Measurements from ENCODE around the gene NOVA2. TPM values are rescaled to one million over a fixed set of nuclear protein-coding genes. Genes with fewer than 3 reads are reported as not detected.
A peak's percentile ranks its signal among the peaks of the same experiment; 100 is the strongest.

The NOVA2 gene, protein sequence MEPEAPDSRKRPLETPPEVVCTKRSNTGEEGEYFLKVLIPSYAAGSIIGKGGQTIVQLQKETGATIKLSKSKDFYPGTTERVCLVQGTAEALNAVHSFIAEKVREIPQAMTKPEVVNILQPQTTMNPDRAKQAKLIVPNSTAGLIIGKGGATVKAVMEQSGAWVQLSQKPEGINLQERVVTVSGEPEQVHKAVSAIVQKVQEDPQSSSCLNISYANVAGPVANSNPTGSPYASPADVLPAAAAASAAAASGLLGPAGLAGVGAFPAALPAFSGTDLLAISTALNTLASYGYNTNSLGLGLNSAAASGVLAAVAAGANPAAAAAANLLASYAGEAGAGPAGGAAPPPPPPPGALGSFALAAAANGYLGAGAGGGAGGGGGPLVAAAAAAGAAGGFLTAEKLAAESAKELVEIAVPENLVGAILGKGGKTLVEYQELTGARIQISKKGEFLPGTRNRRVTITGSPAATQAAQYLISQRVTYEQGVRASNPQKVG
- total RNA-seq (2014; rRNA removed; shearing (Covaris generic)), result not detected in 2 replicates

- no peak within 1 kb of the TSS for H3K27ac ChIP-seq
- no peaks in the 10 kb centered on the region for H3K36me3 ChIP-seq
- no peaks in the 10 kb centered on the region for H3K9me3 ChIP-seq (replicated peaks)
- peaks cover 4% of the 10 kb centered on the region for H3K4me1 ChIP-seq (replicated peaks)
- DNase-seq (ENCODE audit: low read depth in 1 of 2, low spot score in 2 of 2), result peak; percentile 46 to 78
- peaks cover 62% of the 10 kb centered on the region for H3K27me3 ChIP-seq (replicated peaks)
- H3K4me3 ChIP-seq, result no peak within 1 kb of the TSS
Observed at GRCh38 chr19:45973553-45974338, at the start of gene NOVA2. TSS of gene NOVA2 (minus strand) at chr19:45973865. CDS start at chr19:45973351, 514 bp downstream.

DNA sequence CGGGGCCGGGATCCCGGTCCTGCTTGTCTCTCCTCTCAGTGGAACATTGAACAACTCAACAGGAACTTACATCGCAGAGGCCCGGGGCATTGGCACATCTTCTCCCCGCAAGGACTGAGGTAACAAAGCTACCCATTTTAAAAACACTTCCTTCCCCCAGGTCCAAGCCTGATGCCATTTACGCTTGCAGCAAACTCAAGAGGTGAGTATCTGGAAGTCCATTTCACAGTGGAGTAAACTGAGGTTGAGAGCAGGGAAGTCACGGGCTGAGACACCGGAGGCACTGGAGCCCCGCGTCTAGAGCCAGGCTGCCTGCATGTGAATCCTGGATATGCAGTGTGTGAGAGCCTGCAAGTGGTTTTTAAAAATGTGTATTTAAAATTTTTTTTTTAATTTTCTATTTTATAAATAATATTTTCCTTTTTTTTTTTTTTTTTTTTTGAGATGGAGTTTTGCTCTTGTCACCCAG lies 49.7 kb upstream of the NOVA2 start:
- Histone ChIP-seq H3K4me3 (no peak overlapping the region), H3K36me3 (no peaks in the 10 kb centered on the region), H3K27ac (no peak overlapping the region), H3K4me1 (replicated peaks) (no peaks in the 10 kb centered on the region), H3K9me3 (replicated peaks) (no peaks in the 10 kb centered on the region), H3K27me3 (replicated peaks) (no peaks in the 10 kb centered on the region)
- DNase-seq (ENCODE audit: low read depth in 1 of 2, low spot score in 2 of 2), result no peak

DNA sequence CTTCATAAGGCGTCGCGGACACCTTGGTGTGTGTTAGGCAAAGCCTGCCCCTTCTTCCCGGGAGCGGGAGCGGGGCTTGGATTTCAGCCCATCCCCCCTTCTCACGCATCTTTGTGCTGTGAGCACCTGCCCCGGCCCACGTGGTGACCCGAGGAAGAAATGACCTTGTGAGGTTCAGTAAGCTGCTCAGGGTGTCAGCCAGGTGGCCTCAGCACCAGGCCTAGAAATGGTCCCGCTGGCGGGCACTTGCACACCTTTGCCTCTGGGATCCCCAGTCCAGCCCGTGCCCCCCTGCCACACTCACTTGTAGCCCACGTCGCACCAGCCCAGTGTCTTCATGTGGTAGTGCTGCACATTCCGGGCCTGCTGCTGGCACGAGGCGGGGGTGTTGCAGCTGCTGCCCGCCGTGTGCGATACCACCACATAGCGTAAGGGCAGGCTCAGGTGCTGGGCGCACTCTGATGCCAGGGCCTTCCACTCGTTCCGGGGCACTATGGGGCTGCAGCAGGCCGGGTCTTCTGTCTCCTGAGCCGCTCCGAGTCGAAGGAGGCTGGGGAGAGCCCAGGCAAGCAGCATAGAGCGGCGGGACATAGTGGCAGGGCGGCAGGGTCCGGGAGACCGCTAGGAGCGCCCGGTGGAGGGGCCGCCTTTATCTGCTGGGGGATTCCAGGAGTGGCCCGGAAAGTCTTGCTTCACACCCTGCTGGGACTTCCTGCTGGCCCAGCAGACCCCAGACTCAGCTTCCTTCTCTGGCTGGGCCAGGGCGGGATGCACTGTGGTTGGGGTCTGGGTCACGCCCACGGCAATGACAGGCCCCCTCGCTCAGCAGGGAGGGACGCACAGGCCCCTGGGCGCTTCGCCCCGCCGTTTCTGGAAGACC lies 49.0 kb upstream of the NOVA2 start, which contains the start of gene PGLYRP1:
Gene PGLYRP1 (minus strand): TSS at position 623 of the 880 bp plus-strand sequence. CDS start 32 bp downstream, at position 591.
- Histone ChIP-seq H3K27ac (no peak within 1 kb of the TSS), H3K4me1 (replicated peaks) (no peaks in the 10 kb centered on the region), H3K4me3 (no peak within 1 kb of the TSS), H3K36me3 (no peaks in the 10 kb centered on the region), H3K9me3 (replicated peaks) (no peaks in the 10 kb centered on the region), H3K27me3 (replicated peaks) (no peaks in the 10 kb centered on the region)
- DNase-seq (ENCODE audit: low read depth in 1 of 2, low spot score in 2 of 2), result no peak

DNA sequence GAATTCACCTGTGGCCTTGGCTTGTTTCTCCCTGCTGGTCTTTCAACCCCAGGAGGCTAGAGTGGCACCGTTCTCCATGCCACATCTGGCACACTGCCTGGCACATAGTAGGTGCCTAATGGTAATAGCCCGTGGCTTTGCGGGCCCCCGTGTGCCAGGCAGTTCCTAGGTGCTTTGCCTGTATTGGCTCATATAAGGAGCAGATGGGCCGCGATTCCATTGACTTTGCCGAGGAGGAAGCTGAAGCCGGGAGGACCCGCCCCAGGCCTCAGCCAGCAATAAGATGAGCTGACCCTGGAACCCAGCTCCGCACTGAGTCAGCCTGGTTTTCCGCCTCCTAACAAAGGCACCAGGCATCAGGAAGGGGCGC lies 48.4 kb upstream of the NOVA2 start:
- Histone ChIP-seq H3K36me3 (no peaks in the 10 kb centered on the region), H3K27me3 (replicated peaks) (no peaks in the 10 kb centered on the region), H3K27ac (no peak overlapping the region), H3K4me1 (replicated peaks) (no peaks in the 10 kb centered on the region), H3K4me3 (no peak overlapping the region), H3K9me3 (replicated peaks) (no peaks in the 10 kb centered on the region)
- DNase-seq (ENCODE audit: low read depth in 1 of 2, low spot score in 2 of 2), result no peak

GRCh38 chr19:46021531-46022041 lies 47.9 kb upstream of the NOVA2 start:
- H3K4me1 ChIP-seq (replicated peaks), result peaks cover under 1% of the 10 kb centered on the region; the same call in 1 of the 2 replicates
- no peaks in the 10 kb centered on the region for H3K36me3 ChIP-seq
- H3K27ac ChIP-seq, result no peak overlapping the region
- H3K4me3 ChIP-seq, result no peak overlapping the region
- H3K27me3 ChIP-seq (replicated peaks), result no peaks in the 10 kb centered on the region
- no peaks in the 10 kb centered on the region for H3K9me3 ChIP-seq (replicated peaks)
- DNase-seq (ENCODE audit: low read depth in 1 of 2, low spot score in 2 of 2), result no peak

DNA sequence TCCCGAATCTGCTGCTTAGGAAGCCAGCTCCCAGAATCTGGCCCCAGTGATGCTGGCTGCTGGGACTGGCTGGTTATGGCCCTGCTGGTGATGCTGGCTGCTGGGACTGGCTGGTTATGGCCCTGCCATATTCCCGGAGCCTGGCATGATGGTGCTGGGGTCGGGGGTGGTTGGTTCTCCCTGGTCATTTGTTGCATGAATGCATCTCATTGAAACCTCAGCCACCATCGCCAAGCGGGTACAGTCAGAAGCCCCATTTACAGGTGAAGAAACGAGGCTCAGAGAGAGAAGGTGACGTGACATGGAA lies 47.1 kb upstream of the NOVA2 start:
- H3K4me1 ChIP-seq (replicated peaks), result peaks cover 5% of the 10 kb centered on the region
- H3K9me3 ChIP-seq (replicated peaks), result no peaks in the 10 kb centered on the region
- DNase-seq (ENCODE audit: low read depth in 1 of 2, low spot score in 2 of 2), result no peak
- no peaks in the 10 kb centered on the region for H3K27me3 ChIP-seq (replicated peaks)
- H3K27ac ChIP-seq, result no peak overlapping the region
- peaks cover 3% of the 10 kb centered on the region; the same call in 1 of the 2 replicates for H3K36me3 ChIP-seq
- no peak overlapping the region for H3K4me3 ChIP-seq

DNA sequence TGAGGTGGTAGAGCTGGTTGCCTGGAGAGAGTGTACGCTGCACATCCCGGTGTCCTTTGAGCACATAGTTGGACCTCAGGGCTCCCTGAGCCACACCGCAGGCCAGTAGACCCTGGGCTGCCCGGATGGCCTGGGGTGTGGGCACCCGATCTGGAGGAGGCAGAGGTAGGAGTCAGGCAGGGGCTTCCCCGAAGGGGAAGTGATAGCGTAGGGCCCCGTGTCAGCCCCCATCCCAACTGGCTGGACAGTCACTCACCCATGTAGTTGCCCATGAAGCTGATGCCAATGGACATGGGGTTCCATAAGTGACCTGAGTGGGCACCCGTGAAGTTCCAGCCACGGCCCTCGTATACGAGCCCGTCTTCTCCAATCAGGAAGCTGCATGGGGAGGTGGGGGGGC lies 45.6 kb upstream of the NOVA2 start:
- DNase-seq (ENCODE audit: low read depth in 1 of 2, low spot score in 2 of 2), result no peak
- Histone ChIP-seq H3K36me3 (peaks cover 3% of the 10 kb centered on the region; the same call in 1 of the 2 replicates), H3K27me3 (replicated peaks) (no peaks in the 10 kb centered on the region), H3K9me3 (replicated peaks) (no peaks in the 10 kb centered on the region), H3K4me3 (no peak overlapping the region), H3K4me1 (replicated peaks) (peaks cover 5% of the 10 kb centered on the region), H3K27ac (no peak overlapping the region)

GRCh38 chr19:46018729-46019251 lies 45.1 kb upstream of the NOVA2 start:
- H3K9me3 ChIP-seq (replicated peaks), result no peaks in the 10 kb centered on the region
- peaks cover 3% of the 10 kb centered on the region; the same call in 1 of the 2 replicates for H3K36me3 ChIP-seq
- H3K27me3 ChIP-seq (replicated peaks), result no peaks in the 10 kb centered on the region
- no peak for DNase-seq (ENCODE audit: low read depth in 1 of 2, low spot score in 2 of 2)
- peaks cover 5% of the 10 kb centered on the region for H3K4me1 ChIP-seq (replicated peaks)
- H3K4me3 ChIP-seq, result no peak overlapping the region
- H3K27ac ChIP-seq, result no peak overlapping the region

DNA sequence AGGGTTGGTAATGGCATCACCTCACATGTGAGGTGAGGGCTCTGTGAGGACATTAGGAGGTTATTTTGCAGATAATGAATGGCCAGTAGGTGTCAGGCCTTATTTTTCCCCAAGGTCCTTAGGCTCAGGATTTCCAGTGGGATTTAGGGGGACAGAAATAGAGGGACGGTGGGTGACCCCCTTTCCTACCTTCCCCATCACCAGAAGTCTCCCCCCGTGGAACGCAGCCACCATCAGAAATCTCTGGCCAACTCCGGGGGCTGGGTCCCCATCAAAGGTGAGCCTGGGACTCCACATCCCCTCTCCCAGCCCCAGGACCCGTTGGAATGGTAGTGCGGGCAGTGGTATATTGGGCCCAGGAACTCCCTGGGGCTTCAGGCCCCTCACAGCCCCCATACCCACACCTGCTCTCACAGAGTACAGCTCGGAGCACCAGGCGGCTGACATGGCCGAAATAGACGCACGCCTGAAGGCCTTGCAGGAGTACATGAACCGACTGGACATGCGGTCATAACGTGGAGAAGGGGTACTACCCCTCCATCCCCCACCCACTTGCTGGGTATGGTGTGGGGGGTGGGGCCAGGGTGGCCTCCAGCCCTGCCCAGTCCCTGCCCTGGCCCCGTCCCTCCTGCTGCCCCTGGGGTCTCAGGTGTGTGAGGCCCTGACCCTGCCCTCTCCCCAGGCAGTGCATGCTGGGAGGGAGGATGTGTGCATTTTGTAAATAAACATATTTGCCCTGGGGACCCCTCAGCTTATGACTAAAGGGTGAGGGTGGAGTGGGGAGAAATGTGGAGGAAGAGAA lies 44.4 kb upstream of the NOVA2 start:
- Histone ChIP-seq H3K27me3 (replicated peaks) (no peaks in the 10 kb centered on the region), H3K27ac (no peak overlapping the region), H3K9me3 (replicated peaks) (no peaks in the 10 kb centered on the region), H3K36me3 (peaks cover 3% of the 10 kb centered on the region; the same call in 1 of the 2 replicates), H3K4me1 (replicated peaks) (peaks cover 5% of the 10 kb centered on the region), H3K4me3 (no peak overlapping the region)
- no peak for DNase-seq (ENCODE audit: low read depth in 1 of 2, low spot score in 2 of 2)

- no peak overlapping the region for H3K27ac ChIP-seq
- H3K4me1 ChIP-seq (replicated peaks), result peaks cover 5% of the 10 kb centered on the region
- no peak for DNase-seq (ENCODE audit: low read depth in 1 of 2, low spot score in 2 of 2)
- peaks cover 3% of the 10 kb centered on the region; the same call in 1 of the 2 replicates for H3K36me3 ChIP-seq
- H3K4me3 ChIP-seq, result no peak overlapping the region
- no peaks in the 10 kb centered on the region for H3K9me3 ChIP-seq (replicated peaks)
- H3K27me3 ChIP-seq (replicated peaks), result no peaks in the 10 kb centered on the region
Observed at GRCh38 chr19:46017095-46017429, 43.4 kb upstream of the NOVA2 start.

- H3K27me3 ChIP-seq (replicated peaks), result no peaks in the 10 kb centered on the region
- H3K4me3 ChIP-seq, result peak overlapping the region; percentile 35
- peaks cover 5% of the 10 kb centered on the region for H3K4me1 ChIP-seq (replicated peaks)
- peaks cover 3% of the 10 kb centered on the region; the same call in 1 of the 2 replicates for H3K36me3 ChIP-seq
- H3K9me3 ChIP-seq (replicated peaks), result no peaks in the 10 kb centered on the region
- peak; percentile 59 to 77 for DNase-seq (ENCODE audit: low read depth in 1 of 2, low spot score in 2 of 2)
- H3K27ac ChIP-seq, result no peak overlapping the region
Observed at GRCh38 chr19:46016426-46017094, 42.9 kb upstream of the NOVA2 start.
